B cell (primary cell): ENCODE data around the gene CACNA1A. TPM values are rescaled to one million over a fixed set of nuclear protein-coding genes. Genes with fewer than 3 reads are reported as not detected.
A peak's percentile ranks its signal among the peaks of the same experiment; 100 is the strongest.

Source experiments
- ATAC-seq: fragments of 200-7000 bp; cut with Tn5 transposase; one replicate; pipeline ENCODE4 v1.10.0; 2021; ENCODE audit warnings: low read depth, mild to moderate bottlenecking, moderate number of reproducible peaks, moderate library complexity
- CTCF ChIA-PET: fragments of 350-600 bp; sonication (Branson Sonifier 250); formaldehyde crosslinking; loops from one replicate; lab custom pipeline; 2021; ENCODE audit warnings: antibody characterized with exemption, inconsistent platforms; lab: Charles Lee
- POLR2A ChIA-PET: fragments of 350-600 bp; sonication (Branson Sonifier 250); formaldehyde crosslinking; loops from one replicate; lab custom pipeline; 2021; ENCODE audit warnings: antibody characterized with exemption; lab: Charles Lee
- DNase-seq: peaks from one replicate; pipeline ENCODE4 v3.0.0; 2013
- H2AFZ ChIP-seq: 2 replicates; pipeline ENCODE4 v1.6.1; 2012; ENCODE audit warnings: mild to moderate bottlenecking, low read depth, low read length; ENCODE audit not compliant: insufficient read depth, poor library complexity, severe bottlenecking
- H3K27ac ChIP-seq, 2 donors: 1 replicate in 1 of 2; 2 replicates in 1 of 2; pipeline ENCODE4 v1.5.1; 2012 to 2013; ENCODE audit warnings: low read length in 2 of 2, mild to moderate bottlenecking in 2 of 2, moderate library complexity in 1 of 2
- H3K27me3 ChIP-seq, 4 experiments: fragments of 200-600 bp in 1 of 4; sonication (generic) in 1 of 4; replicated peaks in 1 of 4; 1 replicate in 2 of 4; 2 replicates in 2 of 4; pipeline versions ENCODE4 v1.6.1 to v1.7.0; 2013 to 2016; ENCODE audit warnings: low read length in 3 of 4, mild to moderate bottlenecking in 2 of 4, mixed read lengths in 1 of 4, moderate library complexity in 1 of 4; ENCODE audit not compliant: insufficient read depth in 4 of 4, control insufficient read depth in 3 of 4; ENCODE audit errors: control extremely low read depth in 1 of 4
- H3K36me3 ChIP-seq, 2 experiments: replicated peaks in 1 of 2; 1 replicate in 1 of 2; 2 replicates in 1 of 2; pipeline versions ENCODE4 v1.6.1 to v1.7.1; 2013; ENCODE audit warnings: low read length in 1 of 2; ENCODE audit not compliant: insufficient read depth in 2 of 2, control insufficient read depth in 1 of 2; ENCODE audit errors: control extremely low read depth in 1 of 2, extremely low read depth in 1 of 2
- H3K4me1 ChIP-seq, 2 donors: fragments of 200-600 bp in 1 of 2; sonication (generic) in 1 of 2; 1 replicate in 1 of 2; 2 replicates in 1 of 2; pipeline versions ENCODE4 v1.5.1 to v1.6.1; 2013 to 2017; ENCODE audit warnings: low read length in 2 of 2; ENCODE audit not compliant: control insufficient read depth in 2 of 2, insufficient read depth in 2 of 2
- H3K4me2 ChIP-seq: replicated peaks from 2 replicates; pipeline ENCODE3; 2012; ENCODE audit warnings: mild to moderate bottlenecking, low read depth, low read length; ENCODE audit not compliant: poor library complexity, severe bottlenecking
- H3K4me3 ChIP-seq, 5 experiments: fragments of 200-600 bp in 1 of 5; sonication (generic) in 1 of 5; 1 replicate in 3 of 5; 2 replicates in 2 of 5; pipeline versions ENCODE4 v1.5.1 to v1.7.0; 2011 to 2016; ENCODE audit warnings: low read length in 4 of 5, mild to moderate bottlenecking in 4 of 5, low read depth in 2 of 5, control low read depth in 1 of 5, moderate library complexity in 1 of 5; ENCODE audit not compliant: insufficient read depth in 1 of 5; ENCODE audit errors: control extremely low read depth in 1 of 5, extremely low read depth in 1 of 5
- H3K79me2 ChIP-seq: fragments of 200-600 bp; sonication (generic); one replicate; pipeline ENCODE4 v1.6.0; 2016; ENCODE audit warnings: low read length; ENCODE audit not compliant: control insufficient read depth, insufficient read depth
- H3K9ac ChIP-seq: fragments of 200-600 bp; sonication (generic); 2 replicates; pipeline ENCODE4 v1.6.1; 2017; ENCODE audit warnings: mild to moderate bottlenecking, low read length, moderate library complexity
- H3K9me3 ChIP-seq, 3 donors: one replicate each; pipeline versions ENCODE4 v1.6.1 to v1.7.1; 2013; ENCODE audit warnings: low read length in 2 of 3; ENCODE audit not compliant: control insufficient read depth in 2 of 3, insufficient read depth in 1 of 3; ENCODE audit errors: control extremely low read depth in 1 of 3
- H4K20me1 ChIP-seq: 2 replicates; pipeline ENCODE4 v1.6.0; 2012; ENCODE audit warnings: mild to moderate bottlenecking, low read length; ENCODE audit not compliant: insufficient read depth, control insufficient read depth, poor library complexity, severe bottlenecking
- H3K27ac Mint-ChIP-seq: one replicate; pipeline ENCODE4 v1.8.0; 2021; ENCODE audit warnings: mixed read lengths
- H3K27me3 Mint-ChIP-seq: one replicate; pipeline ENCODE4 v1.8.0; 2021; ENCODE audit warnings: mixed read lengths
- H3K4me1 Mint-ChIP-seq: one replicate; pipeline ENCODE4 v1.8.0; 2021; ENCODE audit warnings: mixed read lengths
- H3K4me3 Mint-ChIP-seq: one replicate; pipeline ENCODE4 v1.8.0; 2021; ENCODE audit warnings: mixed read lengths
- H3K9me3 Mint-ChIP-seq: one replicate; pipeline ENCODE4 v1.8.0; 2022; ENCODE audit warnings: mixed read lengths; ENCODE audit not compliant: insufficient read depth
- EZH2 ChIP-seq: IDR thresholded peaks from 2 replicates; pipeline ENCODE4 v1.6.1; 2012; ENCODE audit warnings: borderline replicate concordance, low read depth, mild to moderate bottlenecking, moderate library complexity, low read length; ENCODE audit not compliant: insufficient read depth, poor library complexity, severe bottlenecking
- WGBS: methylation state at CpG from one replicate; pipeline ENCODE4 v1.1.5; 2013; ENCODE audit warnings: missing lambda C conversion rate; ENCODE audit not compliant: insufficient coverage; 5-methylcytosine and 5-hydroxymethylcytosine counted together
- intact Hi-C: fragments of 100-400 bp; cut with micrococcal nuclease; formaldehyde crosslinking; loops from one replicate; pipeline ENCODE4 v1.10.0; 2022
- polyA plus RNA-seq: library from polyadenylated mRNA; depleted of rRNA; stranded (reverse); fragments of >200 nt; gene quantifications from 2 replicates; pipeline ENCODE4 v1.2.3, GENCODE V29; 2012
- total RNA-seq, 2 donors: library from RNA; stranded (reverse); fragments of 120-200 nt in 1 of 2; gene quantifications; 1 replicate in 1 of 2; 2 replicates in 1 of 2; pipeline versions ENCODE4 v1.2.3 to v1.2.4, GENCODE V29; 2013 to 2022
- TF ChIP-seq, protein P1 (sequence below): fragments of 200-600 bp; IDR thresholded peaks from one replicate; pipeline ENCODE4 v1.8.0; 2022; ENCODE audit warnings: antibody characterized with exemption, mild to moderate bottlenecking

CACNA1A gene
- total and polyA plus RNA-seq, 2 donors (not counting 1 experiment from before 2014, with no cell fraction given): 1.2 to 1.3 TPM

DNA sequence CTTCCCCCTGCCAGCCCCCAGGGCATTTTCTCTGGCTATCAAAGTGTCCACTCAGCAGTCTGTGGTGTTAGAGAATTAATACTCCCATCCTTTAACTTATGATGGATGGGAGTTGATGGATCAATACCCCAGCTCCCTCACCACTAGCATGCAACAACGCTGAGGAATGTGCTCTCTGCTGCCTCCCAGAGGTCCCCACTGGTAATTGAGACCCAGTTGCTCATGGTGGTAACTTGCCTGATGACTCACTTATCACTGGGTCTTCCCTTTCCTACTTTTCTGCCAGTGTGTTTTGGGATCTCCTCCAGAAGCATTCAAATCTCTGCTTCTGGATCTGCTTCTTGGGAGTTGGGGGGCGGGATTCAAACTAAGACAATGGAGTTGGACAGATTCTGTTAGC lies 20.3 kb upstream of the CACNA1A start:
- Histone ChIP-seq H3K4me3 (no peak overlapping the region), H3K27me3 (peaks cover 0 to 13% (median 0%) of the 10 kb centered on the region in 4 experiments), H2AFZ (no peak overlapping the region), H3K79me2 (no peaks in the 10 kb centered on the region), H3K4me2 (no peak overlapping the region), H4K20me1 (no peaks in the 10 kb centered on the region), H3K4me1 (no peaks in the 10 kb centered on the region), H3K9me3 (peaks cover 2 to 13% (median 4%) of the 10 kb centered on the region in 3 donors), H3K27ac (no peak overlapping the region), H3K9ac (no peak overlapping the region), H3K36me3 (no peaks in the 10 kb centered on the region)
- ATAC-seq (no peak), DNase-seq (no peak)
- CTCF ChIA-PET: no interaction called here
- TF ChIP-seq, protein P1, sequence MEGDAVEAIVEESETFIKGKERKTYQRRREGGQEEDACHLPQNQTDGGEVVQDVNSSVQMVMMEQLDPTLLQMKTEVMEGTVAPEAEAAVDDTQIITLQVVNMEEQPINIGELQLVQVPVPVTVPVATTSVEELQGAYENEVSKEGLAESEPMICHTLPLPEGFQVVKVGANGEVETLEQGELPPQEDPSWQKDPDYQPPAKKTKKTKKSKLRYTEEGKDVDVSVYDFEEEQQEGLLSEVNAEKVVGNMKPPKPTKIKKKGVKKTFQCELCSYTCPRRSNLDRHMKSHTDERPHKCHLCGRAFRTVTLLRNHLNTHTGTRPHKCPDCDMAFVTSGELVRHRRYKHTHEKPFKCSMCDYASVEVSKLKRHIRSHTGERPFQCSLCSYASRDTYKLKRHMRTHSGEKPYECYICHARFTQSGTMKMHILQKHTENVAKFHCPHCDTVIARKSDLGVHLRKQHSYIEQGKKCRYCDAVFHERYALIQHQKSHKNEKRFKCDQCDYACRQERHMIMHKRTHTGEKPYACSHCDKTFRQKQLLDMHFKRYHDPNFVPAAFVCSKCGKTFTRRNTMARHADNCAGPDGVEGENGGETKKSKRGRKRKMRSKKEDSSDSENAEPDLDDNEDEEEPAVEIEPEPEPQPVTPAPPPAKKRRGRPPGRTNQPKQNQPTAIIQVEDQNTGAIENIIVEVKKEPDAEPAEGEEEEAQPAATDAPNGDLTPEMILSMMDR: peak; percentile 27
- TF ChIP-seq EZH2: no peak
- H3K4me3 Mint-ChIP-seq: no peak overlapping the region
- POLR2A ChIA-PET: no interaction called here
- peaks cover 6% of the 10 kb centered on the region for H3K9me3 Mint-ChIP-seq
- H3K27ac Mint-ChIP-seq: no peak overlapping the region
- H3K27me3 Mint-ChIP-seq: peaks cover 30% of the 10 kb centered on the region
- intact Hi-C loops: no loop called here
- H3K4me1 Mint-ChIP-seq: no peaks in the 10 kb centered on the region
- 14% methylated on average over 1 of the region's 2 CpGs for WGBS

DNA sequence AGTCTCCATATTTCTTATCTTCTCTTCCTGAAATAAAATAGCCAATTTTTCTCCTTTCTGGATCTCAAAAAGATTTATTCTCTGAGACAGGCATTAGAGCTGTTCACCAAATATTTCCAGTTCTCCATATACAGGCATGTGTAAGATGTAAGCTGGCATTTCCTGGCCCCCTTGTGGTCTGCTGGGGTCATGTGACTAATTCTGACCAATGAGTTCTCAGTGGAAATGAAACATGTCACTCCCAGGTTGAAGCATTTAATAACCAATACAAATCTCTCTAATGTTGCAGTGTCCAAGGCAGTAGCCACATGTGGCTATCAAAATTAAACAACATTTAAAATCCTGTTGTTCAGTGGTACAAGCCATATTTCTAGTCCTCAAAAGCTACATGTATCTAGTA lies 14.8 kb upstream of the CACNA1A start:
- Histone ChIP-seq H3K9ac (no peak overlapping the region), H3K36me3 (no peaks in the 10 kb centered on the region), H3K9me3 (peaks cover 7 to 20% (median 14%) of the 10 kb centered on the region in 3 donors), H3K79me2 (no peaks in the 10 kb centered on the region), H3K4me2 (no peak overlapping the region), H3K4me3 (no peak overlapping the region), H4K20me1 (no peaks in the 10 kb centered on the region), H3K4me1 (no peaks in the 10 kb centered on the region), H2AFZ (no peak overlapping the region), H3K27me3 (no peaks in the 10 kb centered on the region), H3K27ac (no peak overlapping the region)
- intact Hi-C loops: no loop called here
- ATAC-seq (no peak), DNase-seq (no peak)
- Mint-ChIP-seq H3K9me3 (peaks cover 22% of the 10 kb centered on the region), H3K27me3 (peaks cover 28% of the 10 kb centered on the region), H3K27ac (no peak overlapping the region), H3K4me1 (no peaks in the 10 kb centered on the region), H3K4me3 (no peak overlapping the region)
- ChIA-PET CTCF (no interaction called here), POLR2A (interaction anchor here (0.6 kb wide), 1 partner anchor 107 kb away, joined by 5 read pairs; no protein-coding TSS in a partner anchor)
- TF ChIP-seq, protein P1: no peak
- no peak for TF ChIP-seq EZH2
